ENCODE measurements around the gene ANKHD1. TPM values are rescaled to one million over a fixed set of nuclear protein-coding genes. Genes with fewer than 3 reads are reported as not detected.
A peak's percentile ranks its signal among the peaks of the same experiment; 100 is the strongest.

The ANKHD1 gene
- total RNA-seq, 1 experiment from 2014 or later, result 47.9 TPM

DNA sequence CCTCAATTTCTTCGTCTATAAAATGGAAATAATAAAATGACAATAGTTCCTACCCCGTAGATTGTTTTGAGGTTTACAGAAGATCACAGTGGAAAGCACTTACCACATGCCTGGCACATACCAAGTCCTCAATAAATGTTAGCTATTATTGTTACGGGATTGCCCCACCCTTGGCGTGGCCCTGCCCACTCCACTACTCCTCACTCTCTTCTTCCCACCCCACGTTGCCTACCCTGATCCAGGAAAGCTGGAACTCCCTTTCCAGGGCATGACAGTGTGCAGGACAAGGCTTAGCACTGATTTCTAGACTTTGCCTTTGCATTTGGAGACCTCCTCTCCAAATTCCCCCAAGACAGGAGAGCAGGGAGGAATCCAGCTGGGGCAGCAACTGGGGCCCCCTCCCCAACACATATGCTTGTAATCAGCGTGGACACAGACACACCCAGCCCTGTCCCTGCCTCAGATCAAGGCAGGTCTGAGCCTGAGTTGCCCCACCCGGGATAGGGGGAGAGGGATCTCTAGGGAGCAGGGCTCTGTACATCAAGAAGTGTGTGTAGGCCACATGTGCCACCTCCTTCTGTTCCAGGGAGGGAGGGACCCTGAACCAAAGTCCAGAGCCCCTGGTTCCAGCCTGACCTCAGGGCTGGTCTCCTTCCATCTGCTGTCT lies 34.9 kb upstream of the ANKHD1 start:
- in situ Hi-C loops (cut with HindIII; ENCODE audit: low sequenced_read_pairs), result no loop called here
- no peak for DNase-seq (ENCODE audit: low spot score)

GRCh38 chr5:140367256-140368013 lies 34.2 kb upstream of the ANKHD1 start:
- no peak for DNase-seq (ENCODE audit: low spot score)
- in situ Hi-C loops (cut with HindIII; ENCODE audit: low sequenced_read_pairs), result no loop called here

DNA sequence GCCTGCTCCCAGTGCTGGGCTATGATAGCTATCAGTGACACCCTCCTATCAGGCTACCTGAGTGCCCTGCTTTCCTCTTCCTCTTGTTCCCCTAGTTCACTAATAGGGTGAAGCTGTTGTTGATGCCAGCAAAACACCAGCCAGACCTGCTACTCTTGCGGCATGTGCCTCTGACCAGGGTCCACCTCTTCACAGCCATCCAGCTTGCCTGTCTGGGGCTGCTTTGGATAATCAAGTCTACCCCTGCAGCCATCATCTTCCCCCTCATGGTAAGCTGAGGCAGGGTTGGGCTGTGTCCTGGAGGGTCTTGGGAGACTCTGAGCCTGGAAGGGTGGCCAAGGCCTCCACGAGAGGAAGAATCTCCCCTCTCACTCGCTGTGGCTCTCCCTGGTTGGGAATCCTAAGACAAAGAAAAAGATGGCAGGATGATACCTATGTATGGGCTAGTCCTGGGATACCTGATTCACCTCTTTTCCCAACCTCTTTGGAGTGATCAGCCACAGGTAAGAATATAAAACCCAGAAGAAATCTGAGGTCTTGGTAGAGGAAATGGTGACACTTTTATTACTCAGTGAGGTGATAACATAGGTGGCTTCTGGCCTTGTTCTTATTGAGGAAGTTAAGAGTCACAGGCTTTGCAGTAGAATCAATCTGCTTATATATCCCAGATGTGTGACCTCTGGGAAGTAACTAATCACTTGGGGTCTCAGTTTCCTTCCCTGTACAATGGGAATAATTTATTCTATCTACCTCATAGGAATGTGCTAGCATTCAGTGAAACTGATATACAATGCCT lies 30.1 kb upstream of the ANKHD1 start:
- no peak for DNase-seq (ENCODE audit: low spot score)
- in situ Hi-C loops (cut with HindIII; ENCODE audit: low sequenced_read_pairs), result no loop called here

- in situ Hi-C loops (cut with HindIII; ENCODE audit: low sequenced_read_pairs), result no loop called here
These were observed 28.6 kb upstream of the ANKHD1 start for GRCh38 chr5:140372971-140373487.

GRCh38 chr5:140381351-140381750 lies 20.3 kb upstream of the ANKHD1 start:
- DNase-seq (ENCODE audit: low spot score), result no peak
- in situ Hi-C loops (cut with HindIII; ENCODE audit: low sequenced_read_pairs), result no loop called here

More at GRCh38 chr5:140372971-140373487, 28.6 kb upstream of the ANKHD1 start:
- DNase-seq (ENCODE audit: low spot score), result peak; percentile 78

DNA sequence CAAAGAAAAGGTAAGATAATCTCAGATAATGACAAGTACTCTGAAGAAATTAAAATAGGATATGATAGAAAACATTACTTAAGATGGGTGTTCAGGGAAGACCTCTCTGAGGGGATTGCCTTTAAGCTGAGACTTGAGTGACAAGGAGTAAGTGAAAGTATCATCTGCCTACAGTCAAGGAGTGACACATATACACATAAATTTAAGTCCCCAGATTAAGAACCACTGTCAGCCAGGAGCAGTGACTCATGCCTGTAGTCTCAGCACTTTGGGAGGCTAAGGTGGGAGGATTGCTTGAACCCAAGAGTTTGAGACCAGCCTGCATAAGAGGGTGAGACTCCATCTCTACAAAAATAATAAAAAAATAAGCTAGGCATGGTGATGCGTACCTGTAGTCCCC lies 19.7 kb upstream of the ANKHD1 start:
- in situ Hi-C loops (cut with HindIII; ENCODE audit: low sequenced_read_pairs), result no loop called here
- DNase-seq (ENCODE audit: low spot score), result no peak

- DNase-seq (ENCODE audit: low spot score), result no peak
- in situ Hi-C loops (cut with HindIII; ENCODE audit: low sequenced_read_pairs), result no loop called here
These were observed 18.8 kb upstream of the ANKHD1 start for GRCh38 chr5:140382866-140383265.

DNA sequence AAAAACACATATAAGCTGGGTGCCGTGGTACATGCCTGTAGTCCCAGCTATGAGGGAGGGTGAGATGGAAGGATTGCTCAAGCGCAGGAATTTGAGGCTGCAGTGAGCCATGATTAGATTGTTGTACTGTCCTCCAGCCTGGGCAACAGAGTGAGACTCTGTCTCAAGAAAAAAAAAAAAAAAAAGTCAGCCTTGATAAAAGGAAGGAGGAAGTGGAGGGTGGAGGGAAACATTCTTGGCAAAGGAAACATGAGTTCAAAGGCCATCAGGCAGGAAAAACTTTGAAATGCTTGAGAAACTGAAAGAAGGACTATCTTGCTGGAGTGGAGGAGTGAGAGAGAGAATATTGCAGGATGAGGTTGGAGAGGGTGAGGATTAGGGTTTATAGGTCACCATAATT lies 18.3 kb upstream of the ANKHD1 start:
- DNase-seq (ENCODE audit: low spot score), result no peak
- in situ Hi-C loops (cut with HindIII; ENCODE audit: low sequenced_read_pairs), result no loop called here

GRCh38 chr5:140388052-140388451 lies 13.6 kb upstream of the ANKHD1 start:
- no peak for DNase-seq (ENCODE audit: low spot score)
- in situ Hi-C loops (cut with HindIII; ENCODE audit: low sequenced_read_pairs), result no loop called here

DNA sequence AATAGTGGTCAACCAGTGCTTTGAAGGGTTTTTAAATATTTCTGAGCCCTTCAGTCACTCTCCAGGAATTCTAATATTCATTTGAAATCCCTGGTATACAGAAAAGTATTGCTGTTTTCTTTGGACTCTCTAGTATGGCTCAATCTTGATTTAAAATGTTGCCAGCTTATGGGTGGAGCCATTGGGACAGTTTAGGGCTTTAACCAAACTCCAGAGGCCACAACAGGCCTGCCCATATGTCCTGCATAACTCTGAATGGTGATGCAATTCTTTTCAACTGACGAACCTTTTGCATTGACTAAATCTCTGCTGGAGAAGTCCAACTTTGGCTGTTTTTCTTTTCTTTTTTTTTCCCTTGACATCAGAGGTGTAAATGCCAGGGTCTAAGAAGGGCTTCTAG lies 10.3 kb upstream of the ANKHD1 start:
- DNase-seq (ENCODE audit: low spot score), result no peak
- in situ Hi-C loops (cut with HindIII; ENCODE audit: low sequenced_read_pairs), result no loop called here

DNA sequence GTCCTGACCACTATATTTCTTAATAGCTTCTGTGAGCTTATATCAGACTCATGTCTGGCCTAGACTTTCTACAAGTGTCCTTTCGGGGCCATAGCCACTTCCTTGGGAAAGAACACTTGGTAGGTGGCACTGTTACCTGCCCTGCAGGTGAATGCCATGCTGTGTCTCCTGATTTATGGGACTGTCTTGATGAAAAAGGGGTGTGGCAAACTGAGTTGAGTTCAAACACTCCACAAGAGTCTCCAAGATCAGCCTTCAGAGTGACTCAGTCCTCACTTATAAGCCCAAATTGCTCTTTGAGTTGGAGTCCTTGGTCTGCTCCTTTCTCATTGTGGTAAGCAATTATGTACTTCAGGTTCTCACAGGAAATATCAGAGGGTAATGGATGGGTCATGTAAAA lies 9.9 kb upstream of the ANKHD1 start:
- in situ Hi-C loops (cut with HindIII; ENCODE audit: low sequenced_read_pairs), result no loop called here
- no peak for DNase-seq (ENCODE audit: low spot score)

DNA sequence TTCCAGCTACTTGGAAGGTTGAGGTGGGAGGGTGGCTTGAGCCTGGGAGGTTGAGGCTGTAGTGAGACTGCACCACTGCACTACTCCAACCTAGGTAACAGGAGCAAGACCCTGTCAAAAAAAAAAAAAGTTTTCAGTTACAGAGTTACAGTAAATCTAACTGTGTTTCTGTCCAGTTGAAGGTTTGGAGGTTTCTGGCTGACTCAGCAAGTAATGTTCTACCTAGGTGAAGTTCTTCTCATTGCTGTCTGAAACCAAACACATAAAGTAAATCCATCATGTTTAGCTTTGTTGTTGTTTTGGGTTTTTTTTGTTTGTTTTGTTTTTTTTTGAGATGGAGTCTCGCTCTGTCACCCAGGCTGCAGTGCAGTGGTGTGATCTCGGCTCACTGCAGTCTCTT lies 7.9 kb upstream of the ANKHD1 start:
- in situ Hi-C loops (cut with HindIII; ENCODE audit: low sequenced_read_pairs), result no loop called here
- no peak for DNase-seq (ENCODE audit: low spot score)

DNA sequence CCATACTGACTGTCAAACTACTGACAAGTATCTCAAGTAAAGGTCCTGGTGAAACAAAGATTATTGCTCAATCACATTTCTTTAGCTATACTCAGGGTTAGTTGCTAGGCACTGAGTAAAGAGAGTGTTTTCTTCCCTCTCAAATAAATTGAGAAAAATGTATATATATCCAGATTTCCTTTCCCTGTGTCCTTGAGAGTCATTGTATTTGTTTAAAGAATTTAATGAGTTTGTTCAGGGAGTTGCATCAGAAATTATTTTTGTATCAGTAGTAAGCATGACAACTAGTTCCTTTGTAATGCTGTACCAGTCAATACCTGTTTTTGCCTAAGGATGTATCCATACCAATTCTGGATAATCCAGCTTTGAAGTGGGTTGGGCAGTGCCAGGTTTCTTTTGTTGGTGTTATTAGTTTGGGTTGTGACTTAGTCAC lies 3.2 kb upstream of the ANKHD1 start:
- no peak for DNase-seq (ENCODE audit: low spot score)
- in situ Hi-C loops (cut with HindIII; ENCODE audit: low sequenced_read_pairs), result no loop called here

DNA sequence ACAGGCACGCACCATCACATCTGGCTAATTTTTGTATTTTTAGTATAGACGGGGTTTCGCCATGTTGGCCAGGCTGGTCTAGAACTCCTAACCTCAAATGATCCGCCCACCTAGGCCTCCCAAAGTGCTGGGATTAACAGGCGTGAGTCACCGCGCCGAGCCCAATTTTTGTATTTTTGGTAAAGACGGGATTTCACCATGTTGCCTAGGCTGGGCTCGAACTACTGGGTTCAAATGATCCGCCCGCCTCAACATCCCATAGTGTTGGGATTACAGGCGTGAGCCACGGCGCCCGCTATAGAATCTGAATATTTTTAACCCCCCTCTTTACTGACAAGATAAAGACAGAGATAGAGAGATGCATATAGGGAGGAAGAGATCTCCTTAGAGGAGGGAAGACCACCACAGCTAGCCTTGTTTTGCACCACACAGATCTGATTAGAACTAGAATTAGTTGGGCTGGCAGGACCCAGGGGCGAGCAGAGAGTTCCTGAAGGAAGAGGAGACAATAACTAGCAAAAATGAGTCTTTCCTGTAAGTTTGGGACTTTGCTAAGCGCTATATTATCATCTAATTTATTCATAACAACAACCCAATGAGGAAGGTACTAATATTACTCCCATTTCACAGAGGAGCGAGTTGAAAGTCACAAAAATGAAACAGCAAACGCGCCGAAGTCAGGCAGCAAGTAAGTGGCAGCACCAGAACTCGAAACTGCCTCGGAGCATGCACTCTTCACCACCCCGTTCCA lies 1.5 kb upstream of the ANKHD1 start:
- no peak for DNase-seq (ENCODE audit: low spot score)
- in situ Hi-C loops (cut with HindIII; ENCODE audit: low sequenced_read_pairs), result no loop called here

- in situ Hi-C loops (cut with HindIII; ENCODE audit: low sequenced_read_pairs), result no loop called here
- peak; percentile 99 for DNase-seq (ENCODE audit: low spot score)
These were observed 787 bp upstream of the ANKHD1 start for GRCh38 chr5:140400730-140401361.

- peak; percentile 27 for DNase-seq (ENCODE audit: low spot score)
- in situ Hi-C loops (cut with HindIII; ENCODE audit: low sequenced_read_pairs), result no loop called here
These were observed 833 bp downstream of the ANKHD1 start for GRCh38 chr5:140402258-140403074.

DNA sequence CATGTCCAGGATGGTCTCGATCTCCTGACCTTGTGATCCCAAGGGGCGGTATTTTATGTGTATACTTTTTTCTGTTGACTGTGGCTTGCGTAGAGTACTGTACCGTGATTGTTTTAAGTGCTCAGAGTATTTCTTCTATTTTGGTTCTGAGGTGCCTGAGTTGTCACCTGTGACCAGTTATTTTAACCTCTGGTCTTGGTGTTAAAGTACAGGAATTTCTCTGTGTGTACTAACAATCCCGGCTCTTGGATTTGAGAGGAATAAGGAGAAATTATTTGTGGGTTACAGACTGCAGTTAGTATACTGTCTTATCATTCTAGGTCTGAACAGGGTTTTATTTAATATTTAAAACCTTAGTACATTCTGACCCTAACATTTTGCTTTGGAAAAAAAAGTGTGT lies 2.0 kb downstream of the ANKHD1 start:
- in situ Hi-C loops (cut with HindIII; ENCODE audit: low sequenced_read_pairs), result no loop called here
- DNase-seq (ENCODE audit: low spot score), result no peak

DNA sequence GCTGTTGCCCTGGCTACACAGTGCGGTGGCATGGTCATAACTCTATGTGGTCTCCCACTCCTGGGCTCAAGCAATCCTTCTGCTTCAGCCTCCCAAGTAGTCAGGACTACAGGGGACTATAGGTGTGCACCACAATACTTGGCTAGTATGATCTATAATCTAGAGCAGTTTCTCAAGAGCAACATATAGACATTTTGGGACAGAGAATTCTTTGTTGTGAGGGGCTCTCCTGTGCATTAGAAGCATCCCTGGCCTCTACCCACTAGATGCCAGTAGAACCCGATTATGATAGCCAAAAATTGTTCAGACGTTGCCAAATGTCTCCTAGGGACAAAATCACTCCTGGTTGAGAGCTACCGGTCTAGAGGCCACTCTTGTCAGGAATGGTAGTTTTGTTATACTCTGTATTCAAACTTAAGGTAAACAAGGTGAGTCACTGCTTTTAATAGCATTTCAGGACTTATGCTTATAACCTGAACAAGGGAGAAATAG lies 7.2 kb downstream of the ANKHD1 start:
- in situ Hi-C loops (cut with HindIII; ENCODE audit: low sequenced_read_pairs), result no loop called here
- peak; percentile 61 for DNase-seq (ENCODE audit: low spot score)

All from G401 (cell line).